ENCODE measurements around the gene PLXNA2. TPM values are rescaled to one million over a fixed set of nuclear protein-coding genes. Genes with fewer than 3 reads are reported as not detected.
A peak's percentile ranks its signal among the peaks of the same experiment; 100 is the strongest.

PLXNA2 gene
- total RNA-seq, 1 experiment from 2014 or later, result 69.7 TPM

- no peak for TF ChIP-seq CTCF (IDR thresholded peaks at IDR 0.05; ENCODE audit: unreplicated experiment)
- DNase-seq (ENCODE audit: unreplicated experiment), result peak; percentile 85
- ChIA-PET POLR2A (interaction anchor here (0.6 to 13.2 kb wide), 20 partner anchors 12 to 1803 kb away, joined by 3 to 219 read pairs (median 4); partner anchors contain the start of genes FCAMR and PLXNA2), CTCF (interaction anchor here (0.7 to 19.3 kb wide), 12 partner anchors 8 to 1433 kb away, joined by 3 to 545 read pairs (median 7); partner anchors contain the start of genes LAMB3 and PLXNA2)
- peaks cover 11% of the 10 kb centered on the region for H3K9me3 Mint-ChIP-seq (ENCODE audit: unreplicated experiment)
- intact Hi-C loops (cut with micrococcal nuclease), result loop anchor here (1.0 kb wide), 2 partner anchors 35 to 87 kb away; no protein-coding TSS in a partner anchor
- TSS peak; percentile 29 for BruUV-seq (replicated peaks)
- H3K36me3 Mint-ChIP-seq (ENCODE audit: insufficient read depth, unreplicated experiment), result no peaks in the 10 kb centered on the region
- H3K4me1 Mint-ChIP-seq (ENCODE audit: insufficient read depth, unreplicated experiment), result peaks cover 64% of the 10 kb centered on the region
- no peaks in the 10 kb centered on the region for H3K27me3 Mint-ChIP-seq (ENCODE audit: insufficient read depth, unreplicated experiment)
- H3K4me3 Mint-ChIP-seq (ENCODE audit: unreplicated experiment), result peak overlapping the region; percentile 57
- H3K27ac Mint-ChIP-seq (ENCODE audit: low read depth, unreplicated experiment), result peak overlapping the region; percentile 97
Observed at GRCh38 chr1:208219098-208219658, 25.0 kb downstream of the PLXNA2 start.

GRCh38 chr1:208218237-208219097 lies 25.7 kb downstream of the PLXNA2 start:
- POLR2A ChIA-PET, result interaction anchor here (0.7 to 13.2 kb wide), 12 partner anchors 14 to 1248 kb away, joined by 3 to 219 read pairs (median 8); partner anchors contain the start of genes FCAMR and PLXNA2
- CTCF ChIA-PET, result interaction anchor here (0.7 to 19.3 kb wide), 12 partner anchors 9 to 1210 kb away, joined by 3 to 545 read pairs (median 6); partner anchors contain the start of gene PLXNA2
- peaks cover 72% of the 10 kb centered on the region for H3K4me1 Mint-ChIP-seq (ENCODE audit: insufficient read depth, unreplicated experiment)
- DNase-seq (ENCODE audit: unreplicated experiment), result no peak
- no peak overlapping the region for H3K4me3 Mint-ChIP-seq (ENCODE audit: unreplicated experiment)
- H3K36me3 Mint-ChIP-seq (ENCODE audit: insufficient read depth, unreplicated experiment), result no peaks in the 10 kb centered on the region
- intact Hi-C loops (cut with micrococcal nuclease), result loop anchor here (1.0 kb wide), 2 partner anchors 34 to 86 kb away; no protein-coding TSS in a partner anchor
- no TSS peak for BruUV-seq (replicated peaks)
- peak overlapping the region; percentile 97 for H3K27ac Mint-ChIP-seq (ENCODE audit: low read depth, unreplicated experiment)
- H3K27me3 Mint-ChIP-seq (ENCODE audit: insufficient read depth, unreplicated experiment), result no peaks in the 10 kb centered on the region
- H3K9me3 Mint-ChIP-seq (ENCODE audit: unreplicated experiment), result peaks cover 11% of the 10 kb centered on the region
- TF ChIP-seq CTCF (IDR thresholded peaks at IDR 0.05; ENCODE audit: unreplicated experiment), result no peak

GRCh38 chr1:208217781-208218180 lies 26.4 kb downstream of the PLXNA2 start:
- Mint-ChIP-seq H3K27me3 (ENCODE audit: insufficient read depth, unreplicated experiment) (no peaks in the 10 kb centered on the region), H3K9me3 (ENCODE audit: unreplicated experiment) (peaks cover 11% of the 10 kb centered on the region), H3K4me3 (ENCODE audit: unreplicated experiment) (no peak overlapping the region), H3K27ac (ENCODE audit: low read depth, unreplicated experiment) (no peak overlapping the region), H3K4me1 (ENCODE audit: insufficient read depth, unreplicated experiment) (peaks cover 72% of the 10 kb centered on the region), H3K36me3 (ENCODE audit: insufficient read depth, unreplicated experiment) (no peaks in the 10 kb centered on the region)
- ChIA-PET POLR2A (interaction anchor here (3.4 to 13.2 kb wide), 4 partner anchors 14 to 35 kb away, joined by 10 to 219 read pairs (median 170); partner anchors contain the start of gene PLXNA2), CTCF (interaction anchor here (0.6 to 19.3 kb wide), 9 partner anchors 10 to 333 kb away, joined by 3 to 545 read pairs (median 7); partner anchors contain the start of gene PLXNA2)
- TF ChIP-seq CTCF (IDR thresholded peaks at IDR 0.05; ENCODE audit: unreplicated experiment), result no peak
- BruUV-seq (replicated peaks), result no TSS peak
- intact Hi-C loops (cut with micrococcal nuclease), result no loop called here
- DNase-seq (ENCODE audit: unreplicated experiment), result no peak
